Testis (tissue), 3 donors: ENCODE measurements around the gene CEP131. TPM values are rescaled to one million over a fixed set of nuclear protein-coding genes. Genes with fewer than 3 reads are reported as not detected.
"Not testable (repeated sequence)": the region's sequence is repeated elsewhere in the genome, so short reads cannot be mapped to it uniquely, and the experiment has no call there.

Experiments
- DNase-seq: peaks from one replicate; pipeline ENCODE4 v3.0.0-alpha.2; 2019
- H3K27ac ChIP-seq, 2 donors: fragments of 200-600 bp; sonication (generic); one replicate each; pipeline ENCODE4 v1.5.1; 2019
- H3K27me3 ChIP-seq: fragments of 200-600 bp; sonication (generic); one replicate; pipeline ENCODE4 v1.5.1; 2019
- H3K36me3 ChIP-seq: fragments of 200-600 bp; sonication (generic); one replicate; pipeline ENCODE4 v1.5.1; 2017; ENCODE audit warnings: low read depth; ENCODE audit errors: missing control alignments
- H3K4me1 ChIP-seq: fragments of 200-600 bp; sonication (generic); one replicate; pipeline ENCODE4 v1.5.1; 2019
- H3K4me3 ChIP-seq, 2 donors: fragments of 200-600 bp; sonication (generic); one replicate each; pipeline ENCODE4 v1.5.1; 2017 to 2019
- H3K9me3 ChIP-seq: fragments of 200-600 bp; sonication (generic); one replicate; pipeline ENCODE4 v1.5.1; 2017
- POLR2A ChIP-seq: fragments of 450-650 bp; IDR thresholded peaks from one replicate; pipeline ENCODE4 v1.6.1; 2017; ENCODE audit warnings: antibody characterized with exemption, mild to moderate bottlenecking, moderate library complexity
- WGBS, 2 donors: methylation state at CpG; one replicate each; pipeline ENCODE4 v1.1.5; 2018; 5-methylcytosine and 5-hydroxymethylcytosine counted together
- intact Hi-C: fragments of 100-400 bp; cut with DNase I; formaldehyde crosslinking; loops from one replicate; pipeline ENCODE4 v1.15.1; 2023; ENCODE audit warnings: low total_unique reads
- polyA plus RNA-seq: library from polyadenylated mRNA; stranded (reverse); fragments of 350-450 nt; fragmentation: Illumina TruSeq; extraction: RNeasy Lipid Tissue Mini Kit (QIAGEN cat#74804); gene quantifications from one replicate; pipeline ENCODE4 v1.2.3, GENCODE V29; 2014; ENCODE audit warnings: low read depth, low replicate concordance; ENCODE audit not compliant: insufficient read depth
- total RNA-seq, 2 donors: library from RNA; depleted of rRNA; stranded (reverse); fragments of >200 nt; gene quantifications; one replicate each; pipeline ENCODE4 v1.2.3, GENCODE V29; 2016
- TF ChIP-seq, protein P1 (sequence below), 3 experiments: fragments of 450-650 bp in 2 of 3; fragments of 200-600 bp in 1 of 3; sonication (generic) in 1 of 3; IDR thresholded peaks; one replicate each; pipeline ENCODE4 v1.5.1; 2016 to 2019; ENCODE audit warnings: antibody characterized with exemption in 3 of 3, mild to moderate bottlenecking in 2 of 3, moderate library complexity in 1 of 3

CEP131 gene
- total and polyA plus RNA-seq, 3 donors from 2014 or later, result 28.9 to 48.7 (median 42.9) TPM

DNA sequence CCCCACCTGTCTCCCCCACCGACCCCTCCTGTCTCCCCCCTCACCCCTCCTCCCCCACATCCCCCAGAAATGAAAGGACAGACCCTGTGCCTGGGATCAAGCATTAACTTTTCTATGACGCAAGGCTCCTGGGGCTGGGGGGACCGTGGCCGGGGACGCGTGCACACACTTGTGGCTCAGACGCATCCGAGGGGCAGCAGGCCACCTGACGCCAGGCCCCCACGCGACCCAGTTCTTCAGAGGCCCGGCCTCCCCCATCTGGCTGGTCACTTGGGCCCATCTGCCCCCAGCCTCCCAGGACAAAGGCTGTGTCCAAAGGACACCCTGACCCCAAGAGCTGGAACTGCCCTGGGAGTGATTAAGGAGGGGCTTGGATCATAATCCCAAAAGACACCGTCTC is 71.5 kb downstream of the CEP131 start:
- Histone ChIP-seq H3K9me3 (no peaks in the 10 kb centered on the region), H3K4me1 (no peaks in the 10 kb centered on the region), H3K27ac (no peak overlapping the region), H3K27me3 (no peaks in the 10 kb centered on the region), H3K4me3 (no peak overlapping the region), H3K36me3 (no peaks in the 10 kb centered on the region)
- WGBS, 2 donors, result 80 to 87% methylated on average over 10 to 13 of the region's 13 CpGs
- no peak for DNase-seq
- TF ChIP-seq POLR2A, result no peak
- TF ChIP-seq, protein P1, sequence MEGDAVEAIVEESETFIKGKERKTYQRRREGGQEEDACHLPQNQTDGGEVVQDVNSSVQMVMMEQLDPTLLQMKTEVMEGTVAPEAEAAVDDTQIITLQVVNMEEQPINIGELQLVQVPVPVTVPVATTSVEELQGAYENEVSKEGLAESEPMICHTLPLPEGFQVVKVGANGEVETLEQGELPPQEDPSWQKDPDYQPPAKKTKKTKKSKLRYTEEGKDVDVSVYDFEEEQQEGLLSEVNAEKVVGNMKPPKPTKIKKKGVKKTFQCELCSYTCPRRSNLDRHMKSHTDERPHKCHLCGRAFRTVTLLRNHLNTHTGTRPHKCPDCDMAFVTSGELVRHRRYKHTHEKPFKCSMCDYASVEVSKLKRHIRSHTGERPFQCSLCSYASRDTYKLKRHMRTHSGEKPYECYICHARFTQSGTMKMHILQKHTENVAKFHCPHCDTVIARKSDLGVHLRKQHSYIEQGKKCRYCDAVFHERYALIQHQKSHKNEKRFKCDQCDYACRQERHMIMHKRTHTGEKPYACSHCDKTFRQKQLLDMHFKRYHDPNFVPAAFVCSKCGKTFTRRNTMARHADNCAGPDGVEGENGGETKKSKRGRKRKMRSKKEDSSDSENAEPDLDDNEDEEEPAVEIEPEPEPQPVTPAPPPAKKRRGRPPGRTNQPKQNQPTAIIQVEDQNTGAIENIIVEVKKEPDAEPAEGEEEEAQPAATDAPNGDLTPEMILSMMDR (IDR thresholded peaks at IDR 0.05), result no peak
- intact Hi-C loops, result no loop called here

DNA sequence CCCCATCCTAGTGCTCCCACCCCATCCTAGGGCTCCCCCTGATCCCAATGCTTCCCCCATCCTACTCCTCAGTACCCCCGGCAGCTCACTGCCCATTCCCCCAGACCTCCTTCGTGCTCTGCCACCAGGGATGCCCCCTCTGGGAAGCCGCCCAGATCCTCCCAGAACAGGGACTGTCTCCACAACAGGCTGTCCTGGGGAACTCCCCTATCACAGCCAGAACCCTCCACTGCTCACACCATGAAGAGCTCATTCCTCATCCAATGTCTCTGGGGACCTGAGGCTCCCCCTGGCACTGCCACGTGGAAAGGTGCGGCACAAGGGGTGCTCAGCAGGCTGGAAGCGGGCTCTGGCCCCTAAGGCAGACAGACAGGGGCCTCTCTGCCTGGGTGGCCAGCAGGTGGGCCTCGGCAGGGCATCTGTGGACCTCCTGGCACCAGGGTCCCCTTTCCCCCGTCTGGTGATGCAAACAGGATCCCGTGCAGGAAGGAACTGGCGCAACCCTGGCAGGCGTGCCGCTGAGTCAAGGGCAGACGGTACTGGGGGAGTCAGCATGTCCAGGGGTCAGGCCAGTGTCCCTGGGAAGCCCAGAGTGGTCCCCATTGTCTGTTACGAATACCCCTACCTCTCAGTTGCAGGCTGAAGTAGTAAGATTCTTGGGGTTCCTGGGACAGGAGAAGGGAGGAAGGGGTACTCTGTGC is 72.2 kb downstream of the CEP131 start:
- intact Hi-C loops, result no loop called here

DNA sequence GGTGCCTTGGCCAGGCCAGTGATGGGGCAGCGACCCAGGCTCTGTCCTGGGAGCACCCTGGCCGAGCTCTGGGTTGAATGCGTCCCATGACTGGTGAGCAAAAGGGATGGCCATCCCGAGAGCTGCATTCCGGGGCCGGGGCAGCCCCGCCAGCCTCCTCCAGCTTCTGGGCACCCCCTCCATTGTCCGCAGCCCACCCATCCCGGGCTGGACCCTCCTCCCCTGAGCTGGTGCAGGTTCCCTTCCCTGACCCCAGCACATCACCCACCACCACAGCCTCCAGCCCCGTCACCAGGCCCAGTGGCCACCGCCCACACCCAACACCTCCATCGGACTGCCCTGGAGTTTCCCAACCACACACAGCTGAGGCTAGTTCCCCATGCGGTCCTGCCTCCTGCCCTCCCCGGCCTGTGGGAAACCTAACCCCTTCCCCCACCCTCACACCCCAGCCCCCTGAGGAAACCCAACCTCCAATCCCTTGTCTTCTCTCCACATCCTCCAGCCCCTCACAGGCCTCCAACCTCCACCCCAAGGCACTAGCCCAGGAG is 73.7 kb downstream of the CEP131 start:
- no peaks in the 10 kb centered on the region for H3K4me1 ChIP-seq
- H3K9me3 ChIP-seq, result no peaks in the 10 kb centered on the region
- H3K4me3 ChIP-seq, result no peak overlapping the region
- intact Hi-C loops, result no loop called here
- H3K27me3 ChIP-seq, result no peaks in the 10 kb centered on the region
- no peak overlapping the region for H3K27ac ChIP-seq
- WGBS, 2 donors, result 86 to 89% methylated on average over 13 to 14 of the region's 14 CpGs
- TF ChIP-seq POLR2A, result no peak
- TF ChIP-seq, protein P1 (IDR thresholded peaks at IDR 0.05), result no peak
- H3K36me3 ChIP-seq, result no peaks in the 10 kb centered on the region
- no peak for DNase-seq

More for the DNA sequence above, 72.2 kb downstream of the CEP131 start:
- no peak for TF ChIP-seq POLR2A
- TF ChIP-seq, protein P1 (IDR thresholded peaks at IDR 0.05), result no peak
- no peak overlapping the region for H3K27ac ChIP-seq
- H3K36me3 ChIP-seq, result no peaks in the 10 kb centered on the region
- H3K4me3 ChIP-seq, result no peak overlapping the region
- H3K27me3 ChIP-seq, result no peaks in the 10 kb centered on the region
- no peaks in the 10 kb centered on the region for H3K9me3 ChIP-seq
- no peaks in the 10 kb centered on the region for H3K4me1 ChIP-seq
- WGBS, 2 donors, result 77 to 80% methylated on average over 10 to 14 of the region's 14 CpGs
- DNase-seq, result no peak

DNA sequence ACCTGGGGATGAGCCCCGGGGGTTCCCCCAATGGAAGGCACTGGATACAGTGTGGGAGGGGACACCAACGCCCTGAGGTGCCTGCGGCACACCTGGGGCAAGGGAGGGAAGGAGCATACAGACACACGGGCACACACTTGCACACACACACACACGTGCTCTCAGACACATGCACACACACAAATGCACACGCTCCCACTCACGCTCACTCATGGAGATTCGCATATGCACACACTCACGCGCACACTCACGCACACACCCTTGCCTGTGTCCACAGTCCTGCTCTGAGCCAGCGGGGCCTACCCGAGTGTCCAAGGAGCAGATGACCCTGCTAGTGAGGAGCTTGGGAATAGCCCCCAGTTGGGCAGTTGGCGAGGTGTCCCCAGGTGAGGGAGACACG is 74.2 kb downstream of the CEP131 start:
- H3K27ac ChIP-seq, result no peak overlapping the region
- H3K4me3 ChIP-seq, result no peak overlapping the region
- no peaks in the 10 kb centered on the region for H3K9me3 ChIP-seq
- no peaks in the 10 kb centered on the region for H3K4me1 ChIP-seq
- intact Hi-C loops, result no loop called here
- 87 to 95% methylated on average over 7 to 15 of the region's 15 CpGs for WGBS, 2 donors
- no peaks in the 10 kb centered on the region for H3K27me3 ChIP-seq
- no peak for TF ChIP-seq POLR2A
- TF ChIP-seq, protein P1 (IDR thresholded peaks at IDR 0.05), result no peak
- H3K36me3 ChIP-seq, result no peaks in the 10 kb centered on the region
- DNase-seq, result no peak

DNA sequence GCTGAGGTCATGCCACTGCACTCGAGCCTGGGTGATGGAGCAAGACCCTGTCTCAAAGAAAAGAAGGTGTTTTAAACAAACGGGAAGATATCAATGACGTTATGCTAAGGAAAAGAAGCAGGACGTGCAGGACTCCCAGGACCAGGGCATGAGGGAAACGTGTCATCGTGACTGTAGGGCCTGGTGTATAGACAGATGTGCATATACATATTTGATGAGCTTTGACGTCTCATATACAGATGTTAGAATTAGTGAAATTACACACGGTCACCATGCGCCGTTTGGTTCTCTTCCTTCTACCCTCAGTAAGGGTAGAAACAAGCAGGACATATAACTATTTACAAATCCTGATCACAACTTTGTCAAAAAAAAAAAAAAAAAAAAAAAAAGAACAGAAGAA is 75.1 kb downstream of the CEP131 start:
- Histone ChIP-seq H3K36me3 (no peaks in the 10 kb centered on the region), H3K27ac (no peak overlapping the region), H3K27me3 (no peaks in the 10 kb centered on the region), H3K9me3 (no peaks in the 10 kb centered on the region), H3K4me3 (no peak overlapping the region), H3K4me1 (peaks cover 8% of the 10 kb centered on the region)
- TF ChIP-seq POLR2A, result no peak
- TF ChIP-seq, protein P1 (IDR thresholded peaks at IDR 0.05), result no peak
- 80 to 92% methylated on average over 10 of the region's 10 CpGs for WGBS, 2 donors
- no peak for DNase-seq
- intact Hi-C loops, result no loop called here

DNA sequence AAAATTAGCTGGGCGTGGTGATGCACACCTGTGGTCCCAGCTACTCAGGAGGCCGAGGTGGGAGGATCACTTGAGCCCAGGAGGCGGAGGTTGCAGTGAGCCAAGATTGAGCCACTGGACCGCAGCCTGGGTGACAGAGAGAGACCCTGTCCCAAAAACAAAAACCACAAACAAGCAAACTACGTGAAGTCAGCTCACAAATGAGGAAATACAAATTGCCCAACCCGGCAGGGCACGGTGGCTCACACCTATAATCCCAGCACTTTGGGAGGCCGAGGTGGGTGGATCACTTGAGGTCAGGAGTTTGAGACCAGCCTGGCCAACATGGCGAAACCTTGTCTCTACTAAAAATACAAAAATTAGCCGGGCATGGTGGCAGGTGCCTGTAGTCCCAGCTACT is 76.6 kb downstream of the CEP131 start:
- H3K27me3 ChIP-seq, intact Hi-C loops, H3K9me3 ChIP-seq, H3K27ac ChIP-seq, H3K36me3 ChIP-seq, DNase-seq, H3K4me3 ChIP-seq: not testable (repeated sequence)
- peaks cover 11% of the 10 kb centered on the region for H3K4me1 ChIP-seq
- 76 to 85% methylated on average over 10 of the region's 10 CpGs for WGBS, 2 donors
